Measurements from ENCODE around the gene ZNF782. TPM values are rescaled to one million over a fixed set of nuclear protein-coding genes. Genes with fewer than 3 reads are reported as not detected.

Gene ZNF782
- total and polyA plus RNA-seq, 2 of the 8 experiments (the other 6 are each of a cell fraction or from before 2014, with no cell fraction given) = 1.4 to 7.4 TPM

GRCh38 chr9:96782235-96782634 is 72.1 kb downstream of the ZNF782 start:
- H3K14ac ChIP-seq (ENCODE audit: insufficient read length) = no peak overlapping the region
- no peak overlapping the region for H3K4me3 ChIP-seq (ENCODE audit: extremely low read depth in 1 of 4, insufficient read depth in 2 of 4, low read depth in 3 of 4, low read length in 4 of 4)
- ChIA-PET POLR2A (ENCODE audit: partially characterized antibody) (no interaction called here), CTCF (ENCODE audit: partially characterized antibody) (no interaction called here)
- no peak overlapping the region for H2BK12ac ChIP-seq (ENCODE audit: low read depth, low read length)
- no peaks in the 10 kb centered on the region for H3K79me1 ChIP-seq (ENCODE audit: low read depth, low read length)
- H2BK120ac ChIP-seq (replicated peaks; ENCODE audit: low read depth, low read length) = no peak overlapping the region
- H2BK5ac ChIP-seq (ENCODE audit: low read depth, low read length) = no peak overlapping the region
- H3K79me2 ChIP-seq (ENCODE audit: control insufficient read depth in 1 of 2, insufficient read depth in 2 of 2, low read length in 2 of 2) = peaks cover 0 to 3% of the 10 kb centered on the region in 2 experiments; a peak in 2 of 4 replicates
- H4K8ac ChIP-seq (ENCODE audit: extremely low read depth, insufficient read depth, low read length) = no peak overlapping the region
- no peak overlapping the region for H4K5ac ChIP-seq (ENCODE audit: insufficient read length, low read depth, low read length)
- no peak overlapping the region for H2BK15ac ChIP-seq (ENCODE audit: low read length)
- H3K23ac ChIP-seq (ENCODE audit: insufficient read length) = no peak overlapping the region
- TF ChIP-seq SIX5 (IDR thresholded peaks at IDR 0.05; ENCODE audit: low read depth, low read length) (no peak), EGR1 (IDR thresholded peaks at IDR 0.05; ENCODE audit: borderline replicate concordance, low read depth, low read length) (no peak), SIN3A (conservative IDR thresholded peaks at IDR 0.05 in 1 of 2, IDR thresholded peaks at IDR 0.05 in 1 of 2; ENCODE audit: low read depth in 1 of 2, low read length in 2 of 2) (no peak), TEAD4 (IDR thresholded peaks at IDR 0.05; ENCODE audit: low read depth, low read length) (no peak), JUN (IDR thresholded peaks at IDR 0.05; ENCODE audit: low read depth, low read length) (no peak), POLR2A (IDR thresholded peaks at IDR 0.05; ENCODE audit: control extremely low read depth in 1 of 2, low read depth in 2 of 2, low read length in 2 of 2) (no peak)
- no peak overlapping the region for H4K91ac ChIP-seq (replicated peaks; ENCODE audit: insufficient read length, low read length)
- peaks cover 2% of the 10 kb centered on the region; the same call in 1 of the 2 replicates for H3K23me2 ChIP-seq (ENCODE audit: low read depth, low read length)
- FAIRE-seq = no peak
- no peak overlapping the region for H2BK20ac ChIP-seq (ENCODE audit: low read length)
- no peak overlapping the region for H3K18ac ChIP-seq (ENCODE audit: extremely low read depth, low read length)
- DNase-seq (ENCODE audit: low read depth in 1 of 2, low spot score in 2 of 2) = no peak
- H3K36me3 ChIP-seq (ENCODE audit: control insufficient read depth in 2 of 4, insufficient read depth in 4 of 4, low read length in 3 of 4) = no peaks in the 10 kb centered on the region
- no peak overlapping the region for H3K4ac ChIP-seq (replicated peaks; ENCODE audit: insufficient read length, low read depth, low read length)
- no peaks in the 10 kb centered on the region for H3K9me3 ChIP-seq (ENCODE audit: insufficient read depth in 2 of 2, low read depth in 1 of 2, low read length in 1 of 2)
- H2AK5ac ChIP-seq (ENCODE audit: low read depth, low read length) = no peak overlapping the region
- H3K4me2 ChIP-seq (ENCODE audit: insufficient read depth in 1 of 2, low read depth in 2 of 2, low read length in 2 of 2) = no peak overlapping the region; a peak in 1 of 4 replicates
- no peak overlapping the region for H3K27ac ChIP-seq (ENCODE audit: low read depth, low read length)
- H2AFZ ChIP-seq (ENCODE audit: low read length) = no peak overlapping the region
- H3K9ac ChIP-seq (replicated peaks in 1 of 4; ENCODE audit: extremely low read depth in 1 of 4, low read depth in 3 of 4, low read length in 3 of 4) = no peak overlapping the region
- H3K56ac ChIP-seq (replicated peaks; ENCODE audit: insufficient read length, low read depth, low read length) = no peak overlapping the region
- no peaks in the 10 kb centered on the region for H4K20me1 ChIP-seq (replicated peaks in 1 of 2; ENCODE audit: control insufficient read depth in 1 of 2, insufficient read depth in 2 of 2, low read length in 2 of 2)
- no peaks in the 10 kb centered on the region for H3K27me3 ChIP-seq (replicated peaks in 1 of 4; ENCODE audit: control insufficient read depth in 3 of 4, extremely low read depth in 1 of 4, insufficient read depth in 3 of 4, low read length in 3 of 4)
- peaks cover 0 to 2% (median 0%) of the 10 kb centered on the region in 4 experiments; a peak in 1 of 7 replicates for H3K4me1 ChIP-seq (replicated peaks in 1 of 4; ENCODE audit: control insufficient read depth in 3 of 4, insufficient read depth in 4 of 4, low read length in 3 of 4)
